ENCODE data around the gene DNAH11.

Gene DNAH11

GRCh38 chr7:21948364-21948763 is 405.5 kb downstream of the DNAH11 start:
- Histone ChIP-seq H3K27me3 (no peaks in the 10 kb centered on the region), H3K36me3 (no peaks in the 10 kb centered on the region), H3K9me3 (no peaks in the 10 kb centered on the region), H3K4me1 (no peaks in the 10 kb centered on the region), H3K4me3 (ENCODE audit: low read depth, low read length) (no peak overlapping the region)
- TF ChIP-seq CTCF (IDR thresholded peaks at IDR 0.05; ENCODE audit: low read depth, low read length) = no peak
- DNase-seq = no peak

- TF ChIP-seq CTCF (IDR thresholded peaks at IDR 0.05; ENCODE audit: low read depth, low read length) = no peak
- no peak for DNase-seq
- no peaks in the 10 kb centered on the region for H3K27me3 ChIP-seq
- H3K9me3 ChIP-seq = no peaks in the 10 kb centered on the region
- no peak overlapping the region for H3K4me3 ChIP-seq (ENCODE audit: low read depth, low read length)
- no peaks in the 10 kb centered on the region for H3K4me1 ChIP-seq
- no peaks in the 10 kb centered on the region for H3K36me3 ChIP-seq
These were observed 406.2 kb downstream of the DNAH11 start for GRCh38 chr7:21948887-21949540.

All from BE2C (cell line).